Naive B cell (primary cell): Measurements from ENCODE around the gene PLB1. TPM values are rescaled to one million over a fixed set of nuclear protein-coding genes. Genes with fewer than 3 reads are reported as not detected.
A peak's percentile ranks its signal among the peaks of the same experiment; 100 is the strongest.

Experiments
- ATAC-seq, 2 donors: fragments of 150-1000 bp; cut with Tn5 transposase; 2 replicates each; pipeline ENCODE4 v1.10.0; 2021; ENCODE audit warnings: low read depth in 2 of 2, mild to moderate bottlenecking in 2 of 2, moderate library complexity in 2 of 2
- DNase-seq: peaks from one replicate; pipeline ENCODE4 v3.0.0; 2022
- H3K27ac Mint-ChIP-seq, 6 donors: one replicate each; pipeline ENCODE4 v1.8.0; 2020 to 2022; ENCODE audit warnings: mild to moderate bottlenecking in 6 of 6, mixed read lengths in 6 of 6, moderate library complexity in 5 of 6, inconsistent platforms in 2 of 6
- H3K27me3 Mint-ChIP-seq, 3 donors: one replicate each; pipeline ENCODE4 v1.8.0; 2021 to 2022; ENCODE audit warnings: mixed read lengths in 3 of 3, mild to moderate bottlenecking in 1 of 3
- H3K36me3 Mint-ChIP-seq, 2 donors: one replicate each; pipeline ENCODE4 v1.8.0; 2020 to 2022; ENCODE audit warnings: mixed read lengths in 2 of 2, inconsistent platforms in 1 of 2, mild to moderate bottlenecking in 1 of 2
- H3K4me1 Mint-ChIP-seq, 3 donors: one replicate each; pipeline ENCODE4 v1.8.0; 2020 to 2022; ENCODE audit warnings: mixed read lengths in 3 of 3, inconsistent platforms in 1 of 3, mild to moderate bottlenecking in 1 of 3, moderate library complexity in 1 of 3
- H3K4me3 Mint-ChIP-seq, 8 donors: one replicate each; pipeline ENCODE4 v1.8.0; 2020 to 2022; ENCODE audit warnings: mild to moderate bottlenecking in 8 of 8, mixed read lengths in 8 of 8, moderate library complexity in 8 of 8, inconsistent platforms in 2 of 8
- H3K9me3 Mint-ChIP-seq, 7 donors: one replicate each; pipeline ENCODE4 v1.8.0; 2020 to 2022; ENCODE audit warnings: mixed read lengths in 7 of 7, mild to moderate bottlenecking in 5 of 7, inconsistent platforms in 2 of 7, moderate library complexity in 1 of 7
- polyA plus RNA-seq, 6 donors: library from polyadenylated mRNA; unstranded; fragments of 300-500 nt; fragmentation: Illumina TruSeq; gene quantifications; one replicate each; pipeline ENCODE4 v1.2.3, GENCODE V29; 2021; ENCODE audit warnings: low read depth in 6 of 6

The PLB1 gene
- polyA plus RNA-seq, 6 donors from 2014 or later = 0.17 to 2.3 (median 0.38) TPM; not detected in 2

GRCh38 chr2:28515176-28515751 is 19.4 kb downstream of the PLB1 start:
- Mint-ChIP-seq H3K27ac (no peak overlapping the region), H3K4me3 (no peak overlapping the region), H3K27me3 (peaks cover 36 to 72% (median 66%) of the 10 kb centered on the region in 3 donors), H3K4me1 (no peaks in the 10 kb centered on the region), H3K36me3 (peaks cover 9 to 22% of the 10 kb centered on the region in 2 donors), H3K9me3 (peaks cover 10 to 30% (median 16%) of the 10 kb centered on the region in 7 donors)
- no peak for ATAC-seq
- DNase-seq = no peak

GRCh38 chr2:28516430-28516829 is 20.6 kb downstream of the PLB1 start:
- ATAC-seq = no peak
- H3K4me3 Mint-ChIP-seq = no peak overlapping the region
- DNase-seq = no peak
- H3K36me3 Mint-ChIP-seq = peaks cover 9 to 22% of the 10 kb centered on the region in 2 donors
- H3K27me3 Mint-ChIP-seq = peaks cover 43 to 77% (median 72%) of the 10 kb centered on the region in 3 donors
- H3K9me3 Mint-ChIP-seq = peaks cover 10 to 29% (median 14%) of the 10 kb centered on the region in 7 donors
- H3K4me1 Mint-ChIP-seq = no peaks in the 10 kb centered on the region
- no peak overlapping the region for H3K27ac Mint-ChIP-seq

GRCh38 chr2:28516950-28517349 is 21.1 kb downstream of the PLB1 start:
- Mint-ChIP-seq H3K4me1 (no peaks in the 10 kb centered on the region), H3K27me3 (peaks cover 42 to 78% (median 77%) of the 10 kb centered on the region in 3 donors), H3K4me3 (no peak overlapping the region), H3K9me3 (peaks cover 7 to 24% (median 11%) of the 10 kb centered on the region in 7 donors), H3K36me3 (peaks cover 8 to 19% of the 10 kb centered on the region in 2 donors), H3K27ac (no peak overlapping the region)
- no peak for DNase-seq
- ATAC-seq = no peak

GRCh38 chr2:28521663-28522062 is 25.8 kb downstream of the PLB1 start:
- H3K4me1 Mint-ChIP-seq = no peaks in the 10 kb centered on the region
- peaks cover 47 to 71% (median 67%) of the 10 kb centered on the region in 3 donors for H3K27me3 Mint-ChIP-seq
- no peak for ATAC-seq
- H3K9me3 Mint-ChIP-seq = no peaks in the 10 kb centered on the region
- no peaks in the 10 kb centered on the region for H3K36me3 Mint-ChIP-seq
- DNase-seq = no peak
- no peak overlapping the region for H3K4me3 Mint-ChIP-seq
- no peak overlapping the region for H3K27ac Mint-ChIP-seq

- DNase-seq = no peak
- Mint-ChIP-seq H3K4me1 (no peaks in the 10 kb centered on the region), H3K27me3 (peaks cover 43 to 65% (median 63%) of the 10 kb centered on the region in 3 donors), H3K9me3 (no peaks in the 10 kb centered on the region), H3K27ac (no peak overlapping the region), H3K36me3 (no peaks in the 10 kb centered on the region), H3K4me3 (no peak overlapping the region)
- no peak for ATAC-seq
Measured at GRCh38 chr2:28522481-28522880, 26.6 kb downstream of the PLB1 start.

- Mint-ChIP-seq H3K4me3 (no peak overlapping the region), H3K27me3 (peaks cover 40 to 53% (median 51%) of the 10 kb centered on the region in 3 donors), H3K9me3 (no peaks in the 10 kb centered on the region)
Measured at GRCh38 chr2:28523902-28524301, 28.0 kb downstream of the PLB1 start.

GRCh38 chr2:28525481-28525880 is 29.6 kb downstream of the PLB1 start:
- no peaks in the 10 kb centered on the region for H3K9me3 Mint-ChIP-seq
- H3K27ac Mint-ChIP-seq = no peak overlapping the region
- H3K27me3 Mint-ChIP-seq = peaks cover 34 to 45% (median 41%) of the 10 kb centered on the region in 3 donors
- no peak for DNase-seq
- no peaks in the 10 kb centered on the region for H3K36me3 Mint-ChIP-seq
- H3K4me3 Mint-ChIP-seq = no peak overlapping the region
- H3K4me1 Mint-ChIP-seq = no peaks in the 10 kb centered on the region
- ATAC-seq = no peak

More at GRCh38 chr2:28523902-28524301, 28.0 kb downstream of the PLB1 start:
- ATAC-seq (no peak), DNase-seq (no peak)
- no peak overlapping the region for H3K27ac Mint-ChIP-seq
- no peaks in the 10 kb centered on the region for H3K36me3 Mint-ChIP-seq
- no peaks in the 10 kb centered on the region for H3K4me1 Mint-ChIP-seq

- H3K4me3 Mint-ChIP-seq = peak overlapping the region in 1 of 8 donors; percentile 57
- DNase-seq (no peak), ATAC-seq (no peak)
- H3K27ac Mint-ChIP-seq = no peak overlapping the region
- H3K36me3 Mint-ChIP-seq = no peaks in the 10 kb centered on the region
- H3K9me3 Mint-ChIP-seq = no peaks in the 10 kb centered on the region
- H3K4me1 Mint-ChIP-seq = no peaks in the 10 kb centered on the region
- H3K27me3 Mint-ChIP-seq = peaks cover 27 to 39% (median 32%) of the 10 kb centered on the region in 3 donors
Measured at GRCh38 chr2:28526527-28527132, 30.8 kb downstream of the PLB1 start.

GRCh38 chr2:28527196-28527595 is 31.3 kb downstream of the PLB1 start:
- Mint-ChIP-seq H3K36me3 (no peaks in the 10 kb centered on the region), H3K4me1 (no peaks in the 10 kb centered on the region), H3K4me3 (no peak overlapping the region), H3K9me3 (no peaks in the 10 kb centered on the region), H3K27ac (no peak overlapping the region), H3K27me3 (peaks cover 26 to 35% (median 27%) of the 10 kb centered on the region in 3 donors)
- DNase-seq (no peak), ATAC-seq (no peak)

- ATAC-seq = no peak
- no peaks in the 10 kb centered on the region for H3K36me3 Mint-ChIP-seq
Measured at GRCh38 chr2:28528206-28528605, 32.3 kb downstream of the PLB1 start.

GRCh38 chr2:28530782-28531181 is 34.9 kb downstream of the PLB1 start:
- H3K27ac Mint-ChIP-seq = no peak overlapping the region
- no peaks in the 10 kb centered on the region for H3K9me3 Mint-ChIP-seq
- H3K36me3 Mint-ChIP-seq = no peaks in the 10 kb centered on the region
- no peak for ATAC-seq
- peaks cover 5 to 25% (median 7%) of the 10 kb centered on the region in 3 donors for H3K27me3 Mint-ChIP-seq
- H3K4me3 Mint-ChIP-seq = no peak overlapping the region
- H3K4me1 Mint-ChIP-seq = no peaks in the 10 kb centered on the region
- no peak for DNase-seq

More at GRCh38 chr2:28528206-28528605, 32.3 kb downstream of the PLB1 start:
- peaks cover 23 to 36% (median 25%) of the 10 kb centered on the region in 3 donors for H3K27me3 Mint-ChIP-seq
- H3K4me3 Mint-ChIP-seq = no peak overlapping the region
- no peaks in the 10 kb centered on the region for H3K4me1 Mint-ChIP-seq
- no peaks in the 10 kb centered on the region for H3K9me3 Mint-ChIP-seq
- no peak for DNase-seq
- no peak overlapping the region for H3K27ac Mint-ChIP-seq

- H3K9me3 Mint-ChIP-seq = no peaks in the 10 kb centered on the region
- DNase-seq (no peak), ATAC-seq (no peak)
- H3K4me3 Mint-ChIP-seq = no peak overlapping the region
- no peaks in the 10 kb centered on the region for H3K4me1 Mint-ChIP-seq
- H3K27ac Mint-ChIP-seq = no peak overlapping the region
- peaks cover 0 to 24% (median 3%) of the 10 kb centered on the region in 3 donors for H3K27me3 Mint-ChIP-seq
- no peaks in the 10 kb centered on the region for H3K36me3 Mint-ChIP-seq
Measured at GRCh38 chr2:28532399-28532798, 36.5 kb downstream of the PLB1 start.

GRCh38 chr2:28533044-28533680 is 37.3 kb downstream of the PLB1 start:
- Mint-ChIP-seq H3K9me3 (no peaks in the 10 kb centered on the region), H3K36me3 (no peaks in the 10 kb centered on the region), H3K27me3 (peaks cover 0 to 24% (median 3%) of the 10 kb centered on the region in 3 donors), H3K4me3 (no peak overlapping the region), H3K27ac (no peak overlapping the region), H3K4me1 (no peaks in the 10 kb centered on the region)
- ATAC-seq = no peak
- DNase-seq = no peak

- ATAC-seq (no peak), DNase-seq (no peak)
- Mint-ChIP-seq H3K4me1 (no peaks in the 10 kb centered on the region), H3K27ac (no peak overlapping the region), H3K4me3 (no peak overlapping the region), H3K27me3 (peaks cover 0 to 31% (median 0%) of the 10 kb centered on the region in 3 donors), H3K36me3 (no peaks in the 10 kb centered on the region), H3K9me3 (no peaks in the 10 kb centered on the region)
Measured at GRCh38 chr2:28534817-28535216, 39.0 kb downstream of the PLB1 start.
